GM19023 (cell line): ENCODE measurements around the gene CDK5R2.
A peak's percentile ranks its signal among the peaks of the same experiment; 100 is the strongest.

Source experiments
- ATAC-seq: cut with Tn5 transposase; IDR thresholded peaks from one replicate; pipeline ENCODE4 v1.9.1; 2021; ENCODE audit warnings: mild to moderate bottlenecking, moderate library complexity; ENCODE audit not compliant: unreplicated experiment

The CDK5R2 gene

DNA sequence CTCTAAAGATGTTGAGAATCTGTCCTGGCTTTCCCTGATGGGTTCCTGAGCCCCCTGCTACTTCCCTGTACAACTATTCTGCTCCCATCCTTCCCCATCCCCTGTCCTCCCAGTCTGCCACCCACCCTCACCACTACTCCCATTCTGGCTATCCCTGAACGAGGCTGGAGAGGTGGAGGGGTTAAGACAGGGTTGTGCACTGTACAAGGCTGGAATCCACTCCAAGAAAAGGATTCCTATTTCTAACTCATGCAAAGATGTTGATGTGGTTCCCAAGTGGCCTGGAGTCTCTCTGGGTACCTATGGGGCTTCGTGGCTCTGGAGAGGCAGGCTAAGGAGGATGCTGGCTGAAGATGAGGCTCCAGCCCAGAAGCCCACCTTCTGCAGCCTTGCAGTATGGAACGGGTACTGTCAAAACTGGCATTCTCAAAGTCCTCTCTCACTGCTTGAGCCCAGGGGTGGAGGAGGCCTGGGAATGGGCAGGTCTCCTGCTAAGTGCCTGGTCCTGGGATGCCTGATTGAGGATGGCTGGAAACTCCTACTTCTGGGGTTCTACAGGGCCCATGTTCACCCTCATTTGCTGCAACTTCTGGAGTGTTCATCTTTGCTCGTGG is 26.8 kb downstream of the CDK5R2 start:
- ATAC-seq, result no peak

DNA sequence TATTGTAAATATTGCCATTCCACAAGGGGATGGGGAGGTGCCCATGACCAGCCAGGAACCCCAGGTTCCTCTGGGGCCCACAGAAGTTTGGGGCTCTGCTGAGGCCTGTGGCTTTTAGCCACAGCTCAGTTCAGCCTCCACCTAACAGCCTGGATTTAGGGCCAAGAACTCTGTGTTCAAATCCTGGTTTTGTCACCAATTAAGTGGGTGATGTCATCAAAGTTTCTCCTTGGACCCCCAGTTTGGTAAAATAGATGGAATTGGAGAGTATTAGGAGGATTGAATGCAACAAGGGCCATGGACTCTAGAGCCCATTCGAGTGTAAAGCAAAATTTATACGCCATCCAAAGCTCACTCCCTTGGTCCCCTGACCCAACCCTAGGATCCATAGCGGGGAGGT is 28.7 kb downstream of the CDK5R2 start:
- ATAC-seq, result no peak

DNA sequence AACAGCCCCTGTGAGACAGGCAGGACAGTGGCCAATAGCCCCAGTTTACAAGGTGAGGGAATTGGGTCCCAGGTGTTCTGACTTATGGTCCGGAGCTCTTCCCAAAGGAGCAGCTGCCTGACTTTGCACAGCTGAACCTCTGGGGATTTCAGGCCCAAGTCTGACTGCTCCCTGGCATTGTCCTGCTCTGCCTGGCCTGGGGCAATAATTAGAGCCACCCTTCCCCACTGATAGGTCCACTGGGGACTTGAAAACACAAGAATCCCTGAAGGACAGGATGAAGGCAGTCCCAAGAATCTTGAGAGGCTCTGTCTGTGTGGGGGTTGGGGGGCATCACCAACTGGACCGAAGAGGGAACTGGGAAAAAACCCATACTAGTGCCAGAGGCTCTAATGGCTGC is 29.2 kb downstream of the CDK5R2 start:
- no peak for ATAC-seq

DNA sequence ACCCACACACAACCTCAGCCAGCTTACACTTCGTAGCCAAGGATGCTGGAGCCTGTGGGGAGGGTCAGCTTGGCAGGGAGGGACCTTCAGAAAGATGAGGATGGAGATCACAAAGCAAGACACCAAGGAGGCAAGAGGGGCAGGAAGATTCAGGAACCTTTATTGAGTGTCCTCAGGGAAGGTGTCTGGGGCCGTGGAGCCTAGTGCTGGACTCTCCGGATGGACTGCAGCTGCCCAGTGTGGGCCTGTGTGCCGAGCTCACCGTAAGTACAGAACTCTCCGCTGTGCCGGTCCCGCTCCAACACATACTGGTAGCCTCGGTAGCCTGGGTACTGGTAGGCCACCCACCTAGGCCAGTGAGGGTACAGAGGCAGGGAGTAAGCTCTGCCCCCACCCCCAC is 30.6 kb downstream of the CDK5R2 start:
- ATAC-seq, result no peak

DNA sequence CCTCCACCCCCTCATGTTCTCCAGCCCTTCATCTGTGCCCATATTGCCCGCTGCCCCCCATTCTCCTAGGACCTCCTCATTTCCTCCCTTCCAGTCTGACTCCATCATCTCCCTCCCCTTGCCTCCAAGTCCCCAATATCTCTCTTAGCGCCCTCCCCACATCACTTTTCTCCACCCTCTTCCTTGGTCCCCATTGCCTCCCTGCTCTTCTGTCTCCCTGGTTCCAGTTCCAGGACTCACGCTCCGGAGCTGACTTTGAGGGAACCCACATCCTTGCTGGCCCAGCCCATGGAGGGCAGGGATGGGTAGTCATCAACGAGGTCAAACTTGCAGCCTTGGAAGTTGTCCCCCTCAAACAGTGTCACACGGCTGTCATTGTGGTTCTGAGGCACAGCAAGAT is 31.1 kb downstream of the CDK5R2 start:
- no peak for ATAC-seq

DNA sequence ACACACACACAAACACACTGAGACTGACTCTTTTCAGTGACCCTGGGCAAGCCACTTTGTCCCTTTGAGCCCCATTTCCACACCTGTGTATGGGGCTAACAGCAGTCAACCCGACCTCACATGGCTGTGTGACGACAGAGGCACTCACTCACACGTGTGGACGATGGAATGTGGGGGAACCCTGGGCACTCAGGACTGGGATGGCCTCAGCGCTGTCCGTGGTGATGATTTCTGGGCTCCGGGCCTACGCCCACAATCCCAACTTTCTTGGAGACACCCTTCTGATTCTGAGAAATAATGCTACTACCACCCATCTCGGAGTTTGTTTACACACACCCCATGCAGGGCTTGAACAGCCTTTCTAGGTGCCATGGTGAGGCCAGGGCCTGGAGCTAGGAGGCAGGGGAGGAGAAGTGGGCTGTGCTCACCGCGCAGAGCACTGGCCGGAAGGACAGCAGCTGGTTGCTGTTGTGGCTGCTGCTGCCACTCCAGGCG is 32.3 kb downstream of the CDK5R2 start:
- ATAC-seq, result no peak

DNA sequence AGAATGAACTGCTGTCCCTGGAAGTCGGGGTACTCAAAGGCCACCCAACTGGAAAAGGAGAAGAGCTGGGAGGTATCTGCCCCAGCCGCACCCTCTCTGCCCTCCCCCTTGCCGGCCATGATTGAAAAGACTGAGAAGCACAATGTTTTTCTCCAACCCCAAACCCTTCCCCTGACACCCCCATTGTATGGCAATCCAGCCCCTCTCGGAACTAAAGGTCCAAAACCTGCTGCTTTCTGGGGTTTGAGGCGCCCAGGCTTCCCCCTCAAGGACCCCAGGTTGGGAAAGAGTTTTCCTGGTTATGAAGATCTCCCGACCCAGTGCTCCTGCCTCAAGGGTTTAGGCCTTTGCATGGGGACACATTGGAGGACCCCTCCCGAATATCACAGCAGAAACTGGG is 32.7 kb downstream of the CDK5R2 start:
- no peak for ATAC-seq

DNA sequence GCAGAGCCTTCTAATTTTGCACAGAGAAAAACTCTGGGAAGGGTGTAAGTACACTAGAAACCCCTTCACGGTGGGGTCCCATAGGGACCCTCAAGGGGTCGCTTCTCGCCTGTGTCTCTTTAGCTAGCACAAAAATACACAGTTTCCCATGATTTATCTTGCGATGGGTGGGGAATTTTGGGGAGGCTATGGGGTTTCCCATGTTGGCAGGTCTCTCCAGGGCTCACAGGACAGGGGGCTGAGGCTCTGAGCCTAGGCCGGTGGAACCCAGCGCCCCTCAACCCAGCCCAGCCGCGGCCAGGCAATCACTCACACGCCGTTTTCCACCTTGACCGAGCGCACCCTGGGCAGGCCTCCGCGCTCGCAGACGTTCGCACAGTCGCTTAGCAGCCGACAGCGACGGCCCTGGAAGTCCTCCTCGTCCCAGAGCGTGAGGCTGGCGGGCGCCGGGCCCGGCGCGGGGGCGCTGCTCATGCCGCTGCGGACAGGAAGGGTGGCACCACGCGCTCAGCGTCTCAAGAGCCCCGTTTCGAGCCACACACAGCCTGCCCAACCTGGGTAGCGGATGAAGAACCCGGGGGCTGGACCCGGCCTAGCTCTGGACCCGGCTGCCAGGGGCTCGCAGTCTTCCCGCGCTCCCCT is 33.4 kb downstream of the CDK5R2 start:
- no peak for ATAC-seq

DNA sequence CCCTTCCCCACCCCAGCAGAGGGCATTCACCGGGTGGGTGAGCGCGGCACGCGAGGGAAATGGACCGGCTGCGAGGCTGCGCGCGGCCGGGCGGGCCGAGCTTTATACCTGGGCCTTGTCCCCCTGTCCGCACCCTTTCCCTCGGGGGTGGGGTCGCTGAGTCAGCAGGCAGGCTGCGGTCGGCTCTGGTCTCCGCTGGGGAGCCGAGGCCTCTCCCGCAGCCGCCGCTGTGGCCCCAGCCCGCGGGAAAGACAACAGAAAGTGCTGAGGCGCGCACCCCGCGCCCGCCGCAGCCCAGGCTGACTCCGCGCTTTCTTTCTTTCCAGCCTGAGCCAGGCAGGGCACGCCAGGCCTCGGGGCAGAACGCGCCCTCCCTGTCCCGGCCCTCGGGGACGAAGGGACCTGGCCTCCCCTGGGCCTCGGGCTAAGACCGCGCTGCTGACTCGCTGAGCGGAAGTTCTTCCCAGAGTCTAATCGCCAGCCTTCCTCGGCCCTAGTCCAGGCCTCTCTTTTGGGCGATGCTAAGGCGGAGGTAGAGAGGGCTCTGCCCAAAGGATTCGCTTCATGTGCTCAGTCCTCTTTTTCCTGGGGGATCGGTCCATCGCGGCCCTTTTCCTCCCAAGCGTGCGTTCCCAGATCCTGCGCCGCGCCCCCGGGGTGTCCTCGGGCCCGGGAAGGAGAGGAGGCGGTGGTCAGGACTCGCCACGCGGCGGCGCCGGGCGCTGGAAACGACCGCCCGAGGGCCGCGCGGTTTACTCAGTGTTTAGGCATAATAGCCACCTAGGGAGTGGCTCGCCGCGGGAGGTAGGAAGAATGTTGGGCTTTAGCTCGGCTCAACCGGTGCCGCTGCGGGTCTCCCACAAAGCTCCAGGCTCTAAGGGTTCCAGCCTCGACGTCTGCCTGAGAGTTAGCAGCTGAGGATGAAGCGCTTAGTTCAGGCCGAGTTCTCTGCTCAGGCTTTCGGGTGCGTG is 34.2 kb downstream of the CDK5R2 start, which contains the start of gene CRYBA2:
CRYBA2 (minus strand) TSS at position 78 of the 971 bp plus-strand sequence. CDS start 246 bp downstream, outside the sequence.
- no peak for ATAC-seq

DNA sequence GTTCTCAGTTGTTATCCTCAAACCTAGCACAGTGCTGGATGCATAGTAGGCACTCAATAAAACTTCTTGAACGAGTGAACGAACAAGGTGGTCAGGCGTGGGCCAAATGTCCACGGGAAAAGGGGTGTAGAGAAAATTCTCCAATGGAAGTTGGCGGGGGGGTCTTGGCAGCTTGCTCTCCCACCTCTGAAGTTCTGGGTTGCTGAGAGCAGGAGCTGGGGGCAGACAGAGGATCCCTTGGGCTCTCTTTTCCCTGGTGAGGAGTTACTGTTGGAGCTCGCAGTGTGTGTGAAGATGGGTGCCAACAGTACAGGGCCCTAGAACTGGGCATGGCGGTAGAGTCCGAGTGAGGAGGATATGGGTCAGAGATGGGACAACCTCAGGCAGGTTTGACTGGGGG is 36.1 kb downstream of the CDK5R2 start:
- ATAC-seq, result no peak

DNA sequence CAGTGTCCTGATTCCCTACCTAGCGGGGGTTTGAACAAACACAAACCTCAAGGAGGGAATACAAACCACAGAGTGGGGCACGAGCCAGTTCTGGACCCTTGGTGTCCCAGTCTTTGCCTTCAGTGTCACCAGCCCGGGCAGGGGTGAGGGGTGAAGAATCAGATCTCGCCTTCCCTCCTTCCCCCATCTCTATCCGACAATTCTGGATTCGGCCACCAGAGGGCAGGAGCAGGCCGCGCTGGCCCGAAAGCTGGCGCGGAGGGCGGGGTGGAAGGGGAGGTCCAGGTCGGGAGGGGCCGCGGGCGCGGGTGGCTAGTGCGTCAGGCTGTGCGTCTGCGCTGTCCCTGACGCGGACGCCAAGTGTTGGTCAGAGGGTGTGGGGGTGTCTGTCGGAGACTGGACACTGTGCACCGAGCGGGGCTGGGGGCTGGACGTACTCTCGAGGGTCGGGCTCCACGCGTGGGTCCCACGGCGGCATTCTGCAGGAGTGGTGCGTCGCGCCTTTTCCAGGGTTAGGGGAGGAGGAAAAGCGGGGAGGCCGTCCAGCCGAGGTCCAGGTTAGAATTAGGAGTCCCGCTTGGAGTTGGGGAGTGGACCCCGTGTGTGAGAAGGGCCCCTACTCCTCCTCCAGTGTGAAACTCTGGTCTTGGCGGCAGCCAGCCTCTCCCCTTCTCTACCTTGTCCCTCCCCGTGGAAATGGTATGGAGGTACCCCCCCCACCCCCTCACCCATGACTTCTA is 36.7 kb downstream of the CDK5R2 start:
- peak; percentile 55 for ATAC-seq

DNA sequence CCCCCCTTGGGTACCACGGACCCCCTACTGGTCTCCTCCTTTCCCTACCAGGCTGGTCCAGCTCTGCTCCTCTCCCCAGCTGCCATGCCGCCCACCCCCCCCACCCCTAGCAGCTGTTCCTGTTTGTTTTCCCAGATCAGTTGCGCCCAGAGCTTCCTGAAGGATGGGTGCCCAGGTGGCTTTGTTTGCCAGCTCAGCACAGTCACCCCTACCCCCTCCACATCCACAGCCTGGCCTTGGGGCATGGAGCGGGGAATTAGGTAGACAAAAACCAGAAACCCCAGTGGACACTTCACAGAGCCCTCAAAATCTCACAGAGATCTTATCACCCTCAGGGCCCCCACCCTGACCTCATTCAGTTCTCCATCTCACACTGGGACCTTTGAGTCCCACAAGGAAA is 37.5 kb downstream of the CDK5R2 start:
- ATAC-seq, result no peak

DNA sequence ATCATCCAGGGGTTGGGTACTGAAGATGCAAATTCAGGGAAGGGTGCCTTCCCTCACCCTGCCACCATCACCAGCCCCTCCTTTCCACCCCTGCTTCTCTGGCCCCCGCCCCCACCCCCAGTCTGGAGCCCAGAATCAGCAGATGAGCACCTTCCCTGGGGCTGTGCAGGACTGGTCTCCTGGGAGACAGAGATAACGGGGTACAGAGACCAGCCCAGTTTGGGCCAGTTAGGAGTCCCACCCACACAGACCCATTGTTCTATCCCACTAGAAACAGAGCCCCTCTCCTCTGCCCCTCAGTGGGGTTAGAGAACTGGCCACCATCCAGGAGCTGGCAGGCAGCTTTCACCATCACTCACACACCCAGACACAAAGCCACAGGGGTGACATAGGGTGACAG is 38.3 kb downstream of the CDK5R2 start:
- ATAC-seq, result no peak

DNA sequence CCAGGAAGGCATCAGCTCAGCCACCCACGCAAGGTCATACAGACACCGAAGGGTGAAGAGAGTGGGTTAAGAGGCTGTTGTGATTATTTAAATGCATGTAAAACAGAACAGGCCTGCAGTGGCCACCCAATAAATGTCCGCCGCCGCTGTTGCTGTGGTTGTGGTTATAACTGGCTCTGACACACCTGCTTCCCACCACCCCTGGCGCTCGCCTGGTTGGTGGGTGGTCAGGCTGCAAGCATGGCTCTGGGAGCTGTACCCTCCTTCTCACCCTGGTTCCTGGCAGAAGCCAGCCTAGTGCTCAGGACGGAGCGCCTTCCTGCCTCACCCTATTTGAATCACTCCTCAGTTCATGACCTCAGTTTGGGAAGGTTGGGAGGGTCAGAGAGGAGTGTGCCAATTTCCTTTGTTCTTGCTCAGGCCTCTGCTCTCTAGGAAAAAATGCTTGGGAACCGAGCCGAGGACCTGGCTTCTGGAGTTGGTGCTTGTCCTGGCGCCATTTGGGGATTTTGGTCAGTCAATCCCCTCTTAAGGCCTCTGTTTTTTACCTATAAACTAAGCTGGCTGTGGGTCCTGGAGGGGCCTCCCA is 39.0 kb downstream of the CDK5R2 start:
- no peak for ATAC-seq

DNA sequence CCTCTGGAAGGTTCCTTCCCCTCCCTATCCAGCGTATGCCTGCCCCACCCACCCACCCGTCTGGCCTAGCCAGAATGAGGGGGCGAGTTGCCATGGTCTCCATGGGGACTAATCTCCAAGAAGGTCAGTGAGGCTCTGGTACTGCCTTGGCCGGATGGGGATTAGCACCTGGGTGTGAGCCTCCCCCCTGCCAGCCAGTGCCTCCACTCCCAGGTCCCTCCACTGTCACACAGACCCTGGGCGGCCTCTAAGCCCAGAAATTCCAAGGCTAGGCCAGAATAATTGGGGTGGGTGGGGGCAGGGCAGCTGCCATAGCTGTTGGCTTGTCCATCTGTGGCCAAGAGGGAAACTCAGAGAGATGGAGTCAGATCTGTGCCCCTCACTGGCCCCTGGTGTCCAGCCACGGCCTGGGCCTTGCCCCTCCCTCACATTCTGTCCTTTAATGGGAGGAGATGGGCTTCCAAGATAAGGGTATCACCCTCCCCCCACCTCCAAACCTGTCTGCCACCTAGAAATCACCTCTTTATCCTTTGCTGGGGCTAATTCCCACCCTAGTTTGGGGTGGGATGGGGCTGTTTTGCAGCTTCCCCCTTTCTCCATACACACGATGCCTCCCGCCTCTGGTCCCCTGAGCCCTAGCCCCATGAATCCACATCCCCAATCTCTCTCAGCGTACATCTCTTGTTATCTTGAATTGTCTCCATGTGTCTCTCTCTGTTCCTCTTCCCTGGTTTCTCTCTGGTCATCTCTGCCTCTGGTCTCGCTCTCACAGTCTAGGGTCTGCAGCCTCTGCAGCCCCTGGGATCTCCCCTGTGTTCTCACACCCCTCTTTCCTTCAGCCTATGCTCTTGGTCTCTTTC is 39.8 kb downstream of the CDK5R2 start:
- no peak for ATAC-seq

DNA sequence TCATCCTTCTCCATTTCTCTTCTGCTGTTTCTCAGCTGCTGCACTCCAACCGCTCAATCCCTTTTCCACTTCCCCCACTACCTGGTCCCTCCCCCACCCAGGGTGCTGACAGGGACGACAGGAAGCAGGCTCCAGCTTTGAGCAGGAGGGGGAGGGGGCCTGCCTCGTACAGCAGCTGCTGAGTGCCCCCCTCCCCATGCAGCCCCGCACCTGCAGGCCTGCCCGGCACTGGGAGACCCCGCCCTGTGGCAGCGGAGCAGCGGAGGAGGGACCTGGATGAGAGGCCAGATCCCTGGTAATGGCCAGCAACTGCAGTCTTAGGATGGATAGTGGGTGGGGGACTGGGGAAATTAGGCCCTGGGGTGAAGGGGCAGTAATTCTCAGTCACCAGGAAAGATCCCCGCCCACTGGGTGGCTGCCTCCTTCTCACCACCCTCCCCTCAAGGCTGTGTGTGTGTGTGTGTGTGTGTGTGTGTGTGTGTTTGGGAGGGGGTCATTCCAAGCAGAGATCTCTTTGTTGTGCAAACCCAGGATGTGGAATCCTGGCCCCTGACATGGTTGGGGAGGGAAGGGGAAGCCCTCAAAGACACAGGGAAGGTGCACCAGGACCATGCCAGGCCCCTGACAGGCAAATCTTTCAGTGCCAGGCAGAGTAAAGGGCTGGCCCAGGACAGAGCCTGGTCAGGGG is 40.6 kb downstream of the CDK5R2 start:
- ATAC-seq, result no peak

DNA sequence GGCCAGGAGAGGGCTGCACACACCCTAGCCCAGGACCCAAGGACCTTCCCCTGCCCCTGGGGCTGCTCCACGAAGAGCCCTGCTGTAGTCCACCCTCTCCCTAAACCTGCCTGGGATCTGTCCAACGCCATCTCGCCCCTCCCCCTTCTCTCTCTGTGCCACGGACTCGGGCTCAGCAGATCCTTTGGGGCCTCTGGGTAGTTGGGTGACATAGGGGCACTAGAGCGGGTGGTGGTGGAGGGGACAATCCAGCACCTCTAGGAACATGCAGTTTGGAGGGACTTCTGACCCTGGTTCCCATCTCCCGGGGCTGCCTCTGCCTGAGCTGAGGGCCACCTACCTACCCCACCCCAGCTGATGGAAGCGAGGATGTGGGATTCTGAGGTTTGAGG is 41.1 kb downstream of the CDK5R2 start:
- ATAC-seq, result no peak

DNA sequence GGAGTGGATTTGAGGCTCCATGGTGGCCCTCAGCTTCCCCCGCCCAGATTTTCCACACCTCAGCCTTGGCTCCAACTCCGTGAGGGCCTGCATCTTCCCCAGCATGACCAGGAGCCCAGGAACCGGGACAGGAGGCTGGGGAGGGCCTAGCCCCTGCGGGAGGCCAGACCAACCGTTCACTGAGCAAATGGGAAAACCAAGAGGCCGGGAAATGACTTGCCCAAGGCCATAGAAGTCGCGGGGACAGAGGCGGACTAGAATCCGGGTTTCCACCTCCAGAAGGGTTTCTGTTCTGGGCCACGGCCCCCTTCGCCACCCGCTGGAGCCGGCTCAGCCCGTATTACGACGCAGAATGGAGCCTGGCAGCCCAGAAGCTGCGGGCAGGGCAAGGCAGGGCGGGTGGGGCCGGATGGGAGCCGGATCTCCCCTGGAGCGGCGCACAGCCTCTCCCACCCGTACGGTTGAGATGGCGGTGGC is 41.7 kb downstream of the CDK5R2 start:
- no peak for ATAC-seq
